Fibroblast of lung (primary cell): ENCODE results near the gene ZBBX. TPM values are rescaled to one million over a fixed set of nuclear protein-coding genes. Genes with fewer than 3 reads are reported as not detected.

Experiments
- DNase-seq, 2 donors: peaks; one replicate each; pipeline versions ENCODE4 v3.0.0 to v3.0.0-alpha.2; 2010; ENCODE audit warnings: low read depth in 2 of 2
- H2AFZ ChIP-seq: 2 replicates; pipeline ENCODE4 v1.5.1; 2012; ENCODE audit warnings: low read length, control low read depth, inconsistent platforms
- H3K27ac ChIP-seq: 2 replicates; pipeline ENCODE4 v1.5.1; 2011; ENCODE audit warnings: low read length, control low read depth; ENCODE audit not compliant: insufficient read depth
- H3K27me3 ChIP-seq: 2 replicates; pipeline ENCODE4 v1.5.1; 2011; ENCODE audit warnings: mild to moderate bottlenecking, low read length; ENCODE audit not compliant: control insufficient read depth, insufficient read depth
- H3K36me3 ChIP-seq: 2 replicates; pipeline ENCODE4 v1.5.1; 2011; ENCODE audit warnings: low read length; ENCODE audit not compliant: control insufficient read depth, insufficient read depth
- H3K4me1 ChIP-seq: 2 replicates; pipeline ENCODE4 v1.5.1; 2011; ENCODE audit warnings: low read length; ENCODE audit not compliant: control insufficient read depth, insufficient read depth; ENCODE audit errors: extremely low read depth
- H3K4me2 ChIP-seq: 2 replicates; pipeline ENCODE4 v1.5.1; 2011; ENCODE audit warnings: low read length, control low read depth; ENCODE audit not compliant: insufficient read depth; ENCODE audit errors: extremely low read depth
- H3K4me3 ChIP-seq, 4 experiments: fragments of 200-600 bp in 1 of 4; sonication (generic) in 1 of 4; replicated peaks in 1 of 4; 2 replicates each; pipeline ENCODE4 v1.5.1; 2011 to 2016; ENCODE audit warnings: low read length in 4 of 4, low read depth in 3 of 4, mild to moderate bottlenecking in 3 of 4, control low read depth in 2 of 4, inconsistent platforms in 1 of 4, mixed read lengths in 1 of 4; ENCODE audit not compliant: insufficient read depth in 1 of 4; ENCODE audit errors: control extremely low read depth in 1 of 4
- H3K79me2 ChIP-seq: 2 replicates; pipeline ENCODE4 v1.5.1; 2012; ENCODE audit warnings: mild to moderate bottlenecking, low read length, inconsistent platforms; ENCODE audit not compliant: control insufficient read depth, insufficient read depth
- H3K9ac ChIP-seq: 2 replicates; pipeline ENCODE4 v1.5.1; 2011; ENCODE audit warnings: mild to moderate bottlenecking, low read length, control low read depth; ENCODE audit not compliant: insufficient read depth
- H3K9me3 ChIP-seq: 2 replicates; pipeline ENCODE4 v1.5.1; 2012; ENCODE audit warnings: low read depth, low read length; ENCODE audit not compliant: control insufficient read depth, insufficient read depth
- H4K20me1 ChIP-seq: 2 replicates; pipeline ENCODE4 v1.5.1; 2011; ENCODE audit warnings: low read length; ENCODE audit not compliant: control insufficient read depth, insufficient read depth; ENCODE audit errors: extremely low read depth
- CTCF ChIP-seq, 2 donors: IDR thresholded peaks in 1 of 2; conservative IDR thresholded peaks in 1 of 2; 1 replicate in 1 of 2; 2 replicates in 1 of 2; pipeline ENCODE4 v1.5.1; 2011 to 2012; ENCODE audit warnings: low read length in 2 of 2, control low read depth in 1 of 2, inconsistent platforms in 1 of 2, low read depth in 1 of 2, mild to moderate bottlenecking in 1 of 2
- EZH2 ChIP-seq: IDR thresholded peaks from 2 replicates; pipeline ENCODE4 v1.5.1; 2012; ENCODE audit warnings: low read length, control low read depth, mild to moderate bottlenecking; ENCODE audit errors: missing control alignments
- polyA plus RNA-seq, 2 donors: library from polyadenylated mRNA; depleted of rRNA in 1 of 2; stranded (reverse) in 1 of 2; unstranded in 1 of 2; fragments of >200 nt; gene quantifications; 2 replicates each; pipeline ENCODE4 v1.2.1, GENCODE V29; 2011 to 2012; ENCODE audit warnings: missing spikeins in 1 of 2
- total RNA-seq: library from RNA; depleted of rRNA; stranded (reverse); fragments of >200 nt; gene quantifications from 2 replicates; pipeline ENCODE4 v1.2.1, GENCODE V29; 2014

Gene ZBBX
- total and polyA plus RNA-seq, 2 donors (not counting 1 experiment from before 2014, with no cell fraction given): 0.17 TPM; not detected in 1

- H3K4me3 ChIP-seq: no peak overlapping the region
- H3K9ac ChIP-seq: no peak overlapping the region
- H3K4me1 ChIP-seq: no peaks in the 10 kb centered on the region
- no peaks in the 10 kb centered on the region for H3K9me3 ChIP-seq
- no peaks in the 10 kb centered on the region for H4K20me1 ChIP-seq
- H3K36me3 ChIP-seq: no peaks in the 10 kb centered on the region
- no peak overlapping the region for H3K27ac ChIP-seq
- H2AFZ ChIP-seq: no peak overlapping the region
- DNase-seq: no peak
- no peaks in the 10 kb centered on the region for H3K79me2 ChIP-seq
- TF ChIP-seq CTCF (conservative IDR thresholded peaks at IDR 0.05 in 1 of 2, IDR thresholded peaks at IDR 0.05 in 1 of 2; ENCODE audit: low read depth in 1 of 2, low read length in 2 of 2): no peak
- no peak for TF ChIP-seq EZH2
- H3K27me3 ChIP-seq: no peaks in the 10 kb centered on the region
- no peak overlapping the region for H3K4me2 ChIP-seq
Measured at GRCh38 chr3:167323572-167323971, 56.5 kb downstream of the ZBBX start.

GRCh38 chr3:167318996-167319615, 61.0 kb downstream of the ZBBX start:
- no peak overlapping the region for H3K27ac ChIP-seq
- no peak overlapping the region for H2AFZ ChIP-seq
- H3K4me1 ChIP-seq: no peaks in the 10 kb centered on the region
- TF ChIP-seq CTCF (conservative IDR thresholded peaks at IDR 0.05 in 1 of 2, IDR thresholded peaks at IDR 0.05 in 1 of 2; ENCODE audit: low read depth in 1 of 2, low read length in 2 of 2): no peak
- no peaks in the 10 kb centered on the region for H3K79me2 ChIP-seq
- no peaks in the 10 kb centered on the region for H3K36me3 ChIP-seq
- H3K4me2 ChIP-seq: no peak overlapping the region
- no peak overlapping the region for H3K9ac ChIP-seq
- no peak overlapping the region for H3K4me3 ChIP-seq
- no peak for DNase-seq
- no peaks in the 10 kb centered on the region for H3K27me3 ChIP-seq
- H4K20me1 ChIP-seq: no peaks in the 10 kb centered on the region
- H3K9me3 ChIP-seq: no peaks in the 10 kb centered on the region

GRCh38 chr3:167318306-167318705, 61.8 kb downstream of the ZBBX start:
- no peak overlapping the region for H3K9ac ChIP-seq
- no peaks in the 10 kb centered on the region for H3K36me3 ChIP-seq
- TF ChIP-seq EZH2: no peak
- TF ChIP-seq CTCF (conservative IDR thresholded peaks at IDR 0.05 in 1 of 2, IDR thresholded peaks at IDR 0.05 in 1 of 2; ENCODE audit: low read depth in 1 of 2, low read length in 2 of 2): no peak
- H3K27me3 ChIP-seq: no peaks in the 10 kb centered on the region
- no peaks in the 10 kb centered on the region for H3K4me1 ChIP-seq
- H2AFZ ChIP-seq: no peak overlapping the region
- H3K9me3 ChIP-seq: no peaks in the 10 kb centered on the region
- no peak overlapping the region for H3K4me3 ChIP-seq
- DNase-seq: no peak
- H4K20me1 ChIP-seq: no peaks in the 10 kb centered on the region
- H3K27ac ChIP-seq: no peak overlapping the region
- no peaks in the 10 kb centered on the region for H3K79me2 ChIP-seq
- H3K4me2 ChIP-seq: no peak overlapping the region
